Effector CD8-positive, alpha-beta T cell (primary cell): ENCODE measurements around the gene ASMTL.
"Not testable (repeated sequence)": the region's sequence is repeated elsewhere in the genome, so short reads cannot be mapped to it uniquely, and the experiment has no call there.

Experiments
- DNase-seq: peaks from one replicate; lab custom pipeline; 2025; lab: John Stamatoyannopoulos, UW

ASMTL gene

GRCh38 chrX:1434871-1435240 lies 17.9 kb downstream of the ASMTL start:
- DNase-seq = no peak

- no peak for DNase-seq
These were observed 18.9 kb downstream of the ASMTL start for GRCh38 chrX:1433646-1434357.

- DNase-seq = no peak
These were observed 22.3 kb downstream of the ASMTL start for GRCh38 chrX:1430451-1430850.

- no peak for DNase-seq
These were observed 25.0 kb downstream of the ASMTL start for GRCh38 chrX:1427756-1428155.

GRCh38 chrX:1426321-1426720 lies 26.4 kb downstream of the ASMTL start:
- DNase-seq = not testable (repeated sequence)

- no peak for DNase-seq
These were observed 27.3 kb downstream of the ASMTL start for GRCh38 chrX:1425381-1425780.

- DNase-seq = no peak
These were observed 28.4 kb downstream of the ASMTL start for GRCh38 chrX:1424147-1424851.

- no peak for DNase-seq
These were observed 29.5 kb downstream of the ASMTL start for GRCh38 chrX:1423215-1423614.

GRCh38 chrX:1422135-1422465 lies 30.6 kb downstream of the ASMTL start:
- no peak for DNase-seq

- no peak for DNase-seq
These were observed 31.1 kb downstream of the ASMTL start for GRCh38 chrX:1421433-1422134.

GRCh38 chrX:1420371-1420770 lies 32.3 kb downstream of the ASMTL start:
- DNase-seq = no peak

GRCh38 chrX:1419545-1420355 lies 33.0 kb downstream of the ASMTL start:
- no peak for DNase-seq

- DNase-seq = no peak
These were observed 33.7 kb downstream of the ASMTL start for GRCh38 chrX:1418901-1419544.

GRCh38 chrX:1417921-1418771 lies 34.6 kb downstream of the ASMTL start:
- DNase-seq = no peak

GRCh38 chrX:1416965-1417760 lies 35.5 kb downstream of the ASMTL start:
- DNase-seq = no peak

- no peak for DNase-seq
These were observed 36.4 kb downstream of the ASMTL start for GRCh38 chrX:1416327-1416784.

- DNase-seq = no peak
These were observed 40.1 kb downstream of the ASMTL start for GRCh38 chrX:1412551-1413161.

- no peak for DNase-seq
These were observed 41.4 kb downstream of the ASMTL start for GRCh38 chrX:1411326-1411725.

GRCh38 chrX:1407035-1407434 lies 45.7 kb downstream of the ASMTL start:
- DNase-seq = no peak
